ENCODE data around the gene KRTAP5-4. TPM values are rescaled to one million over a fixed set of nuclear protein-coding genes. Genes with fewer than 3 reads are reported as not detected.
"Not testable (repeated sequence)": the region's sequence is repeated elsewhere in the genome, so short reads cannot be mapped to it uniquely, and the experiment has no call there.

Gene KRTAP5-4
- total and polyA plus RNA-seq, 7 donors, result not detected

DNA sequence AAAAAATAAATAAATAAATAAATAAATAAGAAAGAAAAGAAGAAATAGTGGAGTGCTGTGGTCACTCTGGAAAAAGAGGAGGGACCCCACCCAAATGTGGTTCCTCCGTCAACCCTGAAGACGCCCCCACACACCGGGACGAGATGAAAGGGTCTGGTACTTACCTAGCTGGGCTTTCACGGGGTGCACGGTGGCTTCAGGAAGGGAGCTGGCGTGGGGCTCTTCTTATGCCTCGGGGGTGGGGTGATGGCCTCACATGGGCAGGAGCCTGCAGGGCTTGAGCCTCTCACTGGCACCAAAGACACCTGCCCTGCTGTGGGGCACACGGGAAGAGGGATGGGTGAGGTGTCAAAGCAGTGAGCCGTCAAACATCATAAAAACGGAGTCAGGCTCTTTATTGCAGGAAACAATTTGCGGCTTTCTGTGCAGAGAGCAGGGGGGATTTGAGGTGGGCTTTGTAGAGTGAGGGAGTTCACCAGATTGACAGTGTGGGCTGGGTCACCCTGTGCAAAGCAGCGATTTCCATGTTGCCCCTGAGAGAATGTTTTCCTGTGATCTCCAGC is 47.1 kb upstream of the KRTAP5-4 start:
- no peak overlapping the region for H3K27ac ChIP-seq
- 69 to 72% (median 69%) methylated on average over 13 of the region's 13 CpGs for whole genome bisulfite sequencing, 3 donors
- peaks cover 0 to 40% (median 8%) of the 10 kb centered on the region in 3 donors for H3K27me3 ChIP-seq (ENCODE audit: insufficient read depth in 3 of 3, low read length in 2 of 3)
- ATAC-seq, result no peak
- no peaks in the 10 kb centered on the region for H3K36me3 ChIP-seq (ENCODE audit: insufficient read depth in 1 of 2, low read depth in 1 of 2)
- H3K9me3 ChIP-seq, result no peaks in the 10 kb centered on the region
- intact Hi-C loops (cut with DNase I), result no loop called here
- no peak overlapping the region for H3K4me3 ChIP-seq
- no peak for DNase-seq
- no peaks in the 10 kb centered on the region for H3K4me1 ChIP-seq
- TF ChIP-seq, protein P1, sequence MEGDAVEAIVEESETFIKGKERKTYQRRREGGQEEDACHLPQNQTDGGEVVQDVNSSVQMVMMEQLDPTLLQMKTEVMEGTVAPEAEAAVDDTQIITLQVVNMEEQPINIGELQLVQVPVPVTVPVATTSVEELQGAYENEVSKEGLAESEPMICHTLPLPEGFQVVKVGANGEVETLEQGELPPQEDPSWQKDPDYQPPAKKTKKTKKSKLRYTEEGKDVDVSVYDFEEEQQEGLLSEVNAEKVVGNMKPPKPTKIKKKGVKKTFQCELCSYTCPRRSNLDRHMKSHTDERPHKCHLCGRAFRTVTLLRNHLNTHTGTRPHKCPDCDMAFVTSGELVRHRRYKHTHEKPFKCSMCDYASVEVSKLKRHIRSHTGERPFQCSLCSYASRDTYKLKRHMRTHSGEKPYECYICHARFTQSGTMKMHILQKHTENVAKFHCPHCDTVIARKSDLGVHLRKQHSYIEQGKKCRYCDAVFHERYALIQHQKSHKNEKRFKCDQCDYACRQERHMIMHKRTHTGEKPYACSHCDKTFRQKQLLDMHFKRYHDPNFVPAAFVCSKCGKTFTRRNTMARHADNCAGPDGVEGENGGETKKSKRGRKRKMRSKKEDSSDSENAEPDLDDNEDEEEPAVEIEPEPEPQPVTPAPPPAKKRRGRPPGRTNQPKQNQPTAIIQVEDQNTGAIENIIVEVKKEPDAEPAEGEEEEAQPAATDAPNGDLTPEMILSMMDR (IDR thresholded peaks at IDR 0.05), result no peak

DNA sequence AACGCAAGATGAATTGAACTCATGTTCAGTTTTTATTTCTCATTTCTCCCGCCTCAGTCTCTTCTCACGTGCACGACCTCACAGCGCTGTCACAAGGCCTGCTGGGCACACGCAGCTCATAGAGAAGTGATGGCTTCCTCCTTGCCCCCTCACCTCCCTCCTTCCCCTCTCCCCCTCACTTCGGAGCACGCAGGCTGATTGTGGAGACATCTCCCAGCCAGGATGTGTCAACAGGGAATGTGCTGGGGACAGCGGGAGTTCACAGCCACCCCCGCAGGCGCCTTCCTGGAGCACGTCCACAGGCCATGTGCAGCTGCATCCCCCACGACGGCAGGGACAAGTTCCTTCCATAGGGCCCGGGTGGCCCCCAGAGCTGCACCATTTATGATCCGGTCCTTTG is 46.0 kb upstream of the KRTAP5-4 start:
- Histone ChIP-seq H3K27ac (no peak overlapping the region), H3K9me3 (no peaks in the 10 kb centered on the region), H3K27me3 (ENCODE audit: insufficient read depth in 3 of 3, low read length in 2 of 3) (peaks cover 0 to 33% (median 8%) of the 10 kb centered on the region in 3 donors), H3K4me1 (no peaks in the 10 kb centered on the region), H3K36me3 (ENCODE audit: insufficient read depth in 1 of 2, low read depth in 1 of 2) (no peaks in the 10 kb centered on the region), H3K4me3 (no peak overlapping the region)
- 43 to 50% (median 45%) methylated on average over 16 of the region's 16 CpGs for WGBS, 3 donors
- DNase-seq (no peak), ATAC-seq (no peak)
- TF ChIP-seq, protein P1 (IDR thresholded peaks at IDR 0.05), result no peak
- intact Hi-C loops (cut with DNase I), result no loop called here

DNA sequence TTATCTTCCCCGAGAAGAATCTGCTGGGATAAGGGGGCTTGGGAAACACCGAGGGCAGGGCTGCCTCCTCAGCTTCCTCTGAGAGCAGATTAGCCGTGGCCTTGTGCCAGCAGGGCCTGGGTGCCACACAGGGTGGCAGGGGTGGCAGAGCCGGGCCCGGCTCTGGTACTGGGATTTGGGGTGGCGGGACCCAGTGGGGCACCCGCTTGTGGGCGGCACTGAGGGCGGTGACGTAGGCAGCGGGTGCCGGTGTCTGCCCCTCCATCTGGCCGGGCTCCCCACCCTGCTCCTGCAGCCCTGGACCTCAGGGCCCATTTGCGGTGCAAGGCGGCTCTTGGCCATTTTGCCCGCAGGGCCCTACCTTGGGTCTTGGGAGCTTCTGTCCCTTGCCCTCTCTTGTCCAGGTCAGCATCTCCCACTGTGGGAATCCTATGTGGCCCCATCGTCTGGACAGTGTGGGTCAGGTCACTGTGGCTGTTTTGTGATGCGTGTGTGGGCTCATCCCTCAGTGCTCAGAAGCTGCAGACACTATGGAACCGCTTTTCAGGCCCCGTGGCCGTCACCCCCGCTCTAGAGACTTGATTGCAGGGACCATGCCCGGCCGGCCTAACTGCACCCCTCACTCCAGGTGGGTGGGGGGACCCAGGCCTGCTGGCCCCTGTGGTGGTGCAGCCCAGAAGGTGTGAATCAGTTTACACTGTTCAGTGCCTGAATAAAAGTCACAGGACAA is 45.3 kb upstream of the KRTAP5-4 start:
- TF ChIP-seq, protein P1 (IDR thresholded peaks at IDR 0.05), result no peak
- no peaks in the 10 kb centered on the region for H3K9me3 ChIP-seq
- no peaks in the 10 kb centered on the region for H3K4me1 ChIP-seq
- H3K27ac ChIP-seq, result no peak overlapping the region
- WGBS, 3 donors, result 78 to 89% (median 84%) methylated on average over 18 to 24 of the region's 24 CpGs
- no peaks in the 10 kb centered on the region for H3K36me3 ChIP-seq (ENCODE audit: insufficient read depth in 1 of 2, low read depth in 1 of 2)
- ATAC-seq (no peak), DNase-seq (no peak)
- H3K4me3 ChIP-seq, result no peak overlapping the region
- H3K27me3 ChIP-seq (ENCODE audit: insufficient read depth in 3 of 3, low read length in 2 of 3), result peaks cover 0 to 28% (median 8%) of the 10 kb centered on the region in 3 donors
- intact Hi-C loops (cut with DNase I), result no loop called here

DNA sequence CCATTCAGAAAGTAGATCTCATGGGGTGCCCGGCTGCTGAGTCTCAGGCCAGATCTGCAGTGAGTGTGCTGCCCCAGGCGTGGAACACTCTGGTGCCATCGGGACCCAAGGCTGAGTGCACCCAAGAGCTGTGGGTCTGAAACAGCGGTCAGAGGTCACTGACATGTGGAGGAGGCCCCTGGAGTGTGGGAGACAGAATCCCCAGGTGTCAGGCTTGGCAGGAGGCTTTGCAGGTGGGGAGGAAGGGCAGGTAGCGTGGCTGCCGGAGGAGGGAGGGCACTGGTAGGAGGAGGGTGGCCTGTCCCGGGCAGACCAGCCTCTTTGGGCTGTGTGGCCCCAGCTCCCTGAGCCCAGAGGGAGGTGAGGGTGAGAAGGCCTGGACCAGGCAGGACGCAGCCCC is 43.4 kb upstream of the KRTAP5-4 start:
- ATAC-seq (no peak), DNase-seq (no peak)
- TF ChIP-seq, protein P1 (IDR thresholded peaks at IDR 0.05), result no peak
- no peak overlapping the region for H3K27ac ChIP-seq
- no peaks in the 10 kb centered on the region for H3K9me3 ChIP-seq
- 74 to 78% (median 75%) methylated on average over 5 to 6 of the region's 8 CpGs for WGBS, 3 donors
- H3K27me3 ChIP-seq (ENCODE audit: insufficient read depth in 3 of 3, low read length in 2 of 3), result peaks cover 0 to 28% (median 3%) of the 10 kb centered on the region in 3 donors
- no peaks in the 10 kb centered on the region for H3K36me3 ChIP-seq (ENCODE audit: insufficient read depth in 1 of 2, low read depth in 1 of 2)
- no peak overlapping the region for H3K4me3 ChIP-seq
- H3K4me1 ChIP-seq, result no peaks in the 10 kb centered on the region
- intact Hi-C loops (cut with DNase I), result no loop called here

DNA sequence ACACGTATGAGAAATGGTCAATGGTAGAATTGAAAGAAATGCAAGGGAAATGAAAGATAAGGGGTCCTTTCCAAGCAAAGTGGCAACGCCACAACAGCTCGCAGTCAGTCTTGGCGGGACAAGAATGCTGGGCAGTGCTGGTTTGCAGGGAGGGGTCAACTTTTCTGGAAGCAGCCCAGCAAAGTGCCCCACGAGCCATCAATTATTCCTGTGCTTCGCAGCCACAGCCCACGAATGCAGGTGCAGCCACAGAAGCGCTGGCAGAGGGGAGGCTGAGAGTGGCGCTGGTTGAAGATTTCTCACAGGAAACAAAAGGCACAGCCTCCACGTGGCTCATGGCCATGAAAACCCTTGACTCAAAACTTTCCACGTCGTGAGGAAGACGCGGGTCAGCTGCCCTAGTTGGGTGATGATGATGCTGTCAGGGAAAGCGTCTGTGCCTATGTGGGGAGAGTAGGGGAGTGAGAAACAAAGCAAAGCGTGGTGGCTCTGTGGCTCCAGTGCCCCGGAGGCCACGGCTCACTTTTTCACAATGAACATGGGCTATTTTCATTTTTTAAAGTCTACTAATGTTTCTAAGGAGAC is 40.9 kb upstream of the KRTAP5-4 start:
- ATAC-seq; H3K27me3 ChIP-seq (ENCODE audit: insufficient read depth in 3 of 3, low read length in 2 of 3); H3K4me3 ChIP-seq; H3K36me3 ChIP-seq (ENCODE audit: insufficient read depth in 1 of 2, low read depth in 1 of 2); H3K4me1 ChIP-seq; H3K27ac ChIP-seq; DNase-seq; intact Hi-C loops (cut with DNase I); H3K9me3 ChIP-seq: not testable (repeated sequence)
- WGBS, 3 donors, result 55 to 64% (median 61%) methylated on average over 17 to 18 of the region's 18 CpGs

DNA sequence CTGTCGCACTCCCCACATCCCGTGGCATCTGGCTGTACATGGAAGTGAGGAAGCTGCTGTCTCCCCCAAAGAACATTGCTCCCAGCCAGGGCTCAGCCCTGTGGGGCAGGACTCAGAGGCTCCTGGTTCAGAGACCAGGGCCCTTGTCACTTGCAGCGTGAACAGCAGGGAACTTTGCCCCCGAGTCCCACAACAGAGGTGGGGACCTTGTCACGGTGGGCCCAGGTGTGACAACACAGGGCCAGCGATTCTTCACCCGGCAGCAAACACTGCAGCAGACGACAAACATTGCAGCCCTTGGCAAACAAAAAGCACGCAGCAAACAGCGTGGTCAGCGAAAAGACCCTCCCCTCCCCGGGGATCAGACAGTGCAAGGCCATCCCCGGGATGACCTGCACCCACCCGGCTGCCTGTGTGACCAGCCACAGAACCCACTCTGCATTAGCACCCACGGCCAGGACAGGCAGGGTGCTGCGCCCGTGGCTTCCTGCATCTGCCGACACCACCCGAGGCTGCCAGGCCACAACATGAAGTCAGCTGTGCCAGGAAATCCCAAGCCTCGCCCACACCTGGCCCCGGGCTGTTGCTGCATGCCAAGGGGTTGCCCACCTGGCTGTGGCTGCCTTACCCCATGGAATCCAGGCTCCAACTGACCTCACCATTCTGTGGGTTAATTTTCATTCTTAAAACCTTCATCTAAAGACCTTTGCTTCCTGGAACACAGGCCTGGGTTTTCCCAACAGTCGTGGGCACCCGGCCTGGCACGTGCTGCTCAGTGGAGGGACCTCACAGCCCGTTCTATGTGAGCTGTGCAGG is 39.7 kb upstream of the KRTAP5-4 start:
- H3K4me3 ChIP-seq; H3K27ac ChIP-seq; ATAC-seq; H3K4me1 ChIP-seq; intact Hi-C loops (cut with DNase I); H3K9me3 ChIP-seq; DNase-seq; H3K36me3 ChIP-seq (ENCODE audit: insufficient read depth in 1 of 2, low read depth in 1 of 2); H3K27me3 ChIP-seq (ENCODE audit: insufficient read depth in 3 of 3, low read length in 2 of 3): not testable (repeated sequence)
- 68 to 75% (median 75%) methylated on average over 17 to 21 of the region's 25 CpGs for WGBS, 3 donors

All from psoas muscle (tissue), 8 donors.